Testis (tissue), 2 donors: ENCODE measurements around the gene RNF125.

Source experiments
- POLR2A ChIP-seq: fragments of 450-650 bp; IDR thresholded peaks from one replicate; pipeline ENCODE4 v1.6.1; 2017; ENCODE audit warnings: antibody characterized with exemption, mild to moderate bottlenecking, moderate library complexity
- TF ChIP-seq, protein P1 (sequence below), 3 experiments: fragments of 450-650 bp in 2 of 3; fragments of 200-600 bp in 1 of 3; sonication (generic) in 1 of 3; IDR thresholded peaks; one replicate each; pipeline ENCODE4 v1.5.1; 2016 to 2019; ENCODE audit warnings: antibody characterized with exemption in 3 of 3, mild to moderate bottlenecking in 2 of 3, moderate library complexity in 1 of 3

DNA sequence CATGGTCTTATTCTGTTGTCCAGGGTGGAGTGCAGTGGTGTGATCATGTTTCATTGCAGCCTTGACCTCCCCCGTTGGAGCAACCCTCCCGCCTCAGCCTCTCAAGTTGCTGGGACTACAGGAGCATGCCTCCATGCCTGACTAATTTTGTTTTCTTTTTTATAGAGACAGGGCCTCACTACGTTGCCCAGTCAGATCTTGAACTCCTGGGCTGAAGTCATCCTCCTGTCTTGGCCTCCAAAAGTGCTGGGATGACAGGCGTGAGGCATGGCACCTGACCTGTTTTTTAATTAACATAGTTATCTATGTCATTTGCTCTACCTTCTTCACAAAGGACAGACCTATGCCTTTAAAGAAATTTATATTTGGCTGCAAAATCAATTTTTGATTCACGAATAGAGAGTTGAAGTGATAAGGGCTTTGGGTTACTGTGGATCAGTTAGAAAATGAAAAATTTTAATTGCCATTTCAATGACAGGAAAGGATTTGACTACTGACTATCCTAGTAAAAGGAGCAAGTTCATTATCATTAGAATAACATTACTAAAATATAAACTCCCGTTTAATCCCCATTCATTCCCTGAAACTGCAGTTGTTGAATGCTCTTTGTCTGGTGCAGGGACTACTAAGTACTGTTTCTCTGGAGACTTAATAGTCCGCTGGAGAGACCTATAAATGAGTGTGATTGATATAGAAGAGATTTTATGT lies 76.7 kb downstream of the RNF125 start:
- TF ChIP-seq, protein P1, sequence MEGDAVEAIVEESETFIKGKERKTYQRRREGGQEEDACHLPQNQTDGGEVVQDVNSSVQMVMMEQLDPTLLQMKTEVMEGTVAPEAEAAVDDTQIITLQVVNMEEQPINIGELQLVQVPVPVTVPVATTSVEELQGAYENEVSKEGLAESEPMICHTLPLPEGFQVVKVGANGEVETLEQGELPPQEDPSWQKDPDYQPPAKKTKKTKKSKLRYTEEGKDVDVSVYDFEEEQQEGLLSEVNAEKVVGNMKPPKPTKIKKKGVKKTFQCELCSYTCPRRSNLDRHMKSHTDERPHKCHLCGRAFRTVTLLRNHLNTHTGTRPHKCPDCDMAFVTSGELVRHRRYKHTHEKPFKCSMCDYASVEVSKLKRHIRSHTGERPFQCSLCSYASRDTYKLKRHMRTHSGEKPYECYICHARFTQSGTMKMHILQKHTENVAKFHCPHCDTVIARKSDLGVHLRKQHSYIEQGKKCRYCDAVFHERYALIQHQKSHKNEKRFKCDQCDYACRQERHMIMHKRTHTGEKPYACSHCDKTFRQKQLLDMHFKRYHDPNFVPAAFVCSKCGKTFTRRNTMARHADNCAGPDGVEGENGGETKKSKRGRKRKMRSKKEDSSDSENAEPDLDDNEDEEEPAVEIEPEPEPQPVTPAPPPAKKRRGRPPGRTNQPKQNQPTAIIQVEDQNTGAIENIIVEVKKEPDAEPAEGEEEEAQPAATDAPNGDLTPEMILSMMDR (IDR thresholded peaks at IDR 0.05) = no peak
- no peak for TF ChIP-seq POLR2A
